BLaER1 treated with 17β-estradiol and CSF1 and Interleukin-3, amounts not matched to agents 10 nM and 100 nM (cell line): ENCODE results near the gene ADGRL3.
"Not testable (repeated sequence)": the region's sequence is repeated elsewhere in the genome, so short reads cannot be mapped to it uniquely, and the experiment has no call there.

Experiments used
- H3K27ac ChIP-seq, 11 experiments: shearing (Covaris generic); formaldehyde crosslinking; 2 replicates each; pipeline ENCODE4 v1.8.1; 2022
- H3K27me3 ChIP-seq, 11 experiments: shearing (Covaris generic); formaldehyde crosslinking; 2 replicates each; pipeline ENCODE4 v1.8.1; 2022
- H3K36me3 ChIP-seq, 11 experiments: shearing (Covaris generic); formaldehyde crosslinking; 2 replicates each; pipeline ENCODE4 v1.8.1; 2022
- H3K4me1 ChIP-seq, 10 experiments: shearing (Covaris generic); formaldehyde crosslinking; 2 replicates each; pipeline ENCODE4 v1.8.1; 2022
- H3K4me2 ChIP-seq, 11 experiments: shearing (Covaris generic); formaldehyde crosslinking; 2 replicates each; pipeline ENCODE4 v1.8.1; 2022
- H3K4me3 ChIP-seq, 10 experiments: shearing (Covaris generic); formaldehyde crosslinking; 2 replicates each; pipeline ENCODE4 v1.8.1; 2022
- H3K9ac ChIP-seq, 11 experiments: shearing (Covaris generic); formaldehyde crosslinking; 2 replicates each; pipeline ENCODE4 v1.8.1; 2022
- H3K9me3 ChIP-seq, 11 experiments: shearing (Covaris generic); formaldehyde crosslinking; replicated peaks in 1 of 11; 2 replicates each; pipeline ENCODE4 v1.8.1; 2022
- H4K20me1 ChIP-seq, 11 experiments: shearing (Covaris generic); formaldehyde crosslinking; 2 replicates each; pipeline ENCODE4 v1.8.1; 2022
- Cebpa-rat ChIP-seq, 11 experiments: shearing (Covaris generic); IDR thresholded peaks; 2 replicates each; pipeline ENCODE4 v1.8.1; 2022

Gene ADGRL3

GRCh38 chr4:61817071-61817470, 616.9 kb downstream of the ADGRL3 start:
- no peak for TF ChIP-seq Cebpa-rat (IDR thresholded peaks at IDR 0.05)
- H3K9ac ChIP-seq = no peak overlapping the region
- no peaks in the 10 kb centered on the region for H3K36me3 ChIP-seq
- no peak overlapping the region for H3K27ac ChIP-seq
- no peak overlapping the region for H3K4me2 ChIP-seq
- no peaks in the 10 kb centered on the region for H3K4me1 ChIP-seq
- H3K4me3 ChIP-seq = no peak overlapping the region
- no peaks in the 10 kb centered on the region for H4K20me1 ChIP-seq
- peaks cover 14 to 24% (median 21%) of the 10 kb centered on the region in 11 experiments for H3K9me3 ChIP-seq
- no peaks in the 10 kb centered on the region for H3K27me3 ChIP-seq

DNA sequence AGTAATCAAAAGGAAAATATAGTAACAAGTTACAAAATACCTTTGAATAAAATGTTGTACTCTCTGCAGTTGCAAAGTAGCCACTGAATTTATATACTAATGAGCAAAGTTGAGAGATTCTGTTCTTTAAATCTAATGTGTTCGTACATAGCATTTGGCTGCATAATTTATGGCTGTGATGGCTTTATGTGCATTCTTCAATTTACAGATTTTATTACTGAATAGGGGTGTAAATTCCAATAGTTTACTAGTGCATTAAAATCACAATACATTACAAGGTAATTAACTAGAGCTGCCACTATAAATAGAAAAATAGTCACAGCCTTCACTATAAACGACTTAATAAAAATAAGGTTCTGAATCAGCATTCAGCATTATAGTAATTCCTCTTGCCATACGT, 620.0 kb downstream of the ADGRL3 start:
- TF ChIP-seq Cebpa-rat (IDR thresholded peaks at IDR 0.05) = no peak
- Histone ChIP-seq H3K4me3 (no peak overlapping the region), H3K4me1 (no peaks in the 10 kb centered on the region), H3K36me3 (no peaks in the 10 kb centered on the region), H3K27me3 (no peaks in the 10 kb centered on the region), H3K4me2 (no peak overlapping the region), H3K27ac (no peak overlapping the region), H3K9ac (no peak overlapping the region), H3K9me3 (peaks cover 14 to 24% (median 21%) of the 10 kb centered on the region in 11 experiments), H4K20me1 (no peaks in the 10 kb centered on the region)

DNA sequence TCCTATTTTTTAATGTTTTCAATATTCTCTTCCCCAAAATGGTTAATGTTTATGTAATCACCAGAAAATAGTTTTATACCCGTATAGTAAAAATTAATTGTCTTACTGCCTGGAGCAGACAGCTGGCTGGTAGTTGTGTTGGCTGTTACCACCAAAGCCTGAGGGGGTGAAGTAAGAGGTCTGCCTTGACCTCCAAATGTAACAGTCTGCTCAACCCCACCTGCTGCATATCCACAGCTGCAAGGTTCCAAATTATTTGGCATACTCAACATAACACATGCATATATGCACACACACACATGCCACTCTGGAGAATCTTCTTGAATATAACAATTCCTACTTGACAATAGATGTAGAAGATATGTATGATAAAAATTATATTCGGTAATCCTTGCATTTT, 624.3 kb downstream of the ADGRL3 start:
- no peaks in the 10 kb centered on the region for H4K20me1 ChIP-seq
- no peaks in the 10 kb centered on the region for H3K4me1 ChIP-seq
- no peak for TF ChIP-seq Cebpa-rat (IDR thresholded peaks at IDR 0.05)
- no peaks in the 10 kb centered on the region for H3K36me3 ChIP-seq
- no peak overlapping the region for H3K4me2 ChIP-seq
- H3K27ac ChIP-seq = no peak overlapping the region
- no peaks in the 10 kb centered on the region for H3K9me3 ChIP-seq
- H3K9ac ChIP-seq = no peak overlapping the region
- H3K27me3 ChIP-seq = no peaks in the 10 kb centered on the region
- H3K4me3 ChIP-seq = no peak overlapping the region

DNA sequence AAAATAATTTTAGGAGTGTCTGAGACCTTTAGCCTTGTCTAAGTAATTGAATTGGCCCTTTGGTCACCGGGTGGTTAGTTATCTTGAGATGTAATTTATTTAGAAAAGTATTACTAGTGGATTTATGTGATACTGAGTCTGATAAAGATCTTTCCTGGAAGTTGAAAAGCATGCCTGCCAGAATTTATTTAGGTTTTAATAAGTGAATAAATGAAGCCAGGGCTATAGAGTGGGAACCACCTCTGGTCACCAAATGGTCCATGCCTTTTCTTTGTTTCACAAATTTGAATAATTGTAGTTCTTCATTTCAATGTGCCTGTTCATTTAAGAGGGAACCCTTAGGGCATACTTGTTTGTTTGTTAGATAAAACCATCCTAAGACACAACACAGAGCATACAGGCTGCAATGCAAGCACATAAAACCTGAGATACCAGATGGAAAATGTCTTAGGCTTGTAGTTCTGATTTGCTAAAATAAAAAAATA, 627.8 kb downstream of the ADGRL3 start:
- H3K9me3 ChIP-seq = no peaks in the 10 kb centered on the region
- H4K20me1 ChIP-seq = no peaks in the 10 kb centered on the region
- H3K9ac ChIP-seq = no peak overlapping the region
- H3K27me3 ChIP-seq = no peaks in the 10 kb centered on the region
- TF ChIP-seq Cebpa-rat (IDR thresholded peaks at IDR 0.05) = no peak
- H3K36me3 ChIP-seq = no peaks in the 10 kb centered on the region
- H3K4me3 ChIP-seq = no peak overlapping the region
- no peaks in the 10 kb centered on the region for H3K4me1 ChIP-seq
- no peak overlapping the region for H3K27ac ChIP-seq
- no peak overlapping the region for H3K4me2 ChIP-seq

- Histone ChIP-seq H3K27me3 (no peaks in the 10 kb centered on the region), H3K4me1 (no peaks in the 10 kb centered on the region), H4K20me1 (no peaks in the 10 kb centered on the region), H3K36me3 (no peaks in the 10 kb centered on the region), H3K27ac (no peak overlapping the region), H3K9me3 (no peaks in the 10 kb centered on the region), H3K4me3 (no peak overlapping the region), H3K4me2 (no peak overlapping the region), H3K9ac (no peak overlapping the region)
- no peak for TF ChIP-seq Cebpa-rat (IDR thresholded peaks at IDR 0.05)
Observed at GRCh38 chr4:61828960-61829359, 628.8 kb downstream of the ADGRL3 start.

DNA sequence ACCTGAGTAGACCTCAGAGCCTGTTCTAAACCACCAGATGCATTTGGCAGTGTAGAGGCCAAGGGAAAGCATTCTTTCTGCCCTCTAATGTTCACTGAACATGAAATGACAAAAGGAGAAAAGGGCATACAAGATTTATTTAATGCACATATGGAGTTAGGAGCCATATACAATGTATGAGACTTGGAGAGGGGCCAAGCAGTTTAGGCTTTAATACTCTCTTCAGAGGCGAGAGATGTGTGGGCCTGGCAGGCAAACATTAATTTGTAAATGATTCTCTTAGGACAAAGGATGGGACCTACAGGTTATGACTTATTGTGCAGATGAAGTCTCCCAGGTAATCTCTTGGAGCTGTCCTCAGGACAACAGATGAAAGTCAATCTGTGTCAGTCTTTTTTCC, 631.9 kb downstream of the ADGRL3 start:
- no peaks in the 10 kb centered on the region for H3K9me3 ChIP-seq
- H3K9ac ChIP-seq = no peak overlapping the region
- H3K4me2 ChIP-seq = no peak overlapping the region
- no peaks in the 10 kb centered on the region for H3K36me3 ChIP-seq
- H3K27me3 ChIP-seq = no peaks in the 10 kb centered on the region
- H4K20me1 ChIP-seq = no peaks in the 10 kb centered on the region
- no peak overlapping the region for H3K27ac ChIP-seq
- no peak overlapping the region for H3K4me3 ChIP-seq
- no peak for TF ChIP-seq Cebpa-rat (IDR thresholded peaks at IDR 0.05)
- H3K4me1 ChIP-seq = no peaks in the 10 kb centered on the region

GRCh38 chr4:61837395-61837794, 637.3 kb downstream of the ADGRL3 start:
- no peak overlapping the region for H3K27ac ChIP-seq
- no peaks in the 10 kb centered on the region; a peak in 1 of 22 replicates for H4K20me1 ChIP-seq

GRCh38 chr4:61838072-61838471, 637.9 kb downstream of the ADGRL3 start:
- Histone ChIP-seq H3K27ac (no peak overlapping the region), H3K4me3 (no peak overlapping the region), H3K4me2 (no peak overlapping the region), H4K20me1 (no peaks in the 10 kb centered on the region; a peak in 1 of 22 replicates), H3K27me3 (no peaks in the 10 kb centered on the region), H3K36me3 (no peaks in the 10 kb centered on the region), H3K9me3 (no peaks in the 10 kb centered on the region), H3K9ac (no peak overlapping the region), H3K4me1 (no peaks in the 10 kb centered on the region)
- TF ChIP-seq Cebpa-rat (IDR thresholded peaks at IDR 0.05) = no peak

More at GRCh38 chr4:61837395-61837794, 637.3 kb downstream of the ADGRL3 start:
- Histone ChIP-seq H3K4me1 (no peaks in the 10 kb centered on the region), H3K4me3 (no peak overlapping the region), H3K4me2 (no peak overlapping the region), H3K9me3 (no peaks in the 10 kb centered on the region), H3K36me3 (no peaks in the 10 kb centered on the region), H3K27me3 (no peaks in the 10 kb centered on the region), H3K9ac (no peak overlapping the region)
- no peak for TF ChIP-seq Cebpa-rat (IDR thresholded peaks at IDR 0.05)

DNA sequence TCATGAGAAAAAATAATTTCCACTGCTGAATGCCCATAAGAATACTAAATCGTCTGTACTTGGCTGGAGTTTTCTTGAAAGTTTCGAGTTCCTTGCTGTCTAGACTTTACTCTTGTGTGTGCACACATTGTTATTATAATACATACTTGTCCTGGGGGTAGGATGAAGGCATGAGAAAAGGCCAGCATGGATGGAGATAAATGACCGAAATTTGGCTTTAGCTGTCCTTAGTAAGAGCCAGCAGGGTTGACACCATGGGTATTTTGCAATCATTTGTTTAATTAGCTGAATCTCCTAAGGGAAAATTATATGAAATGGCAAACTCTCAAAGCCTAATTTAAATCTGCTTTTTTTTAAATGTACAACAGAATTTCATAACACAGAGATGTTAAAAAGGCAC, 641.6 kb downstream of the ADGRL3 start:
- TF ChIP-seq Cebpa-rat (IDR thresholded peaks at IDR 0.05) = no peak
- H3K27me3 ChIP-seq = no peaks in the 10 kb centered on the region
- no peak overlapping the region for H3K9ac ChIP-seq
- H4K20me1 ChIP-seq = no peaks in the 10 kb centered on the region; a peak in 1 of 22 replicates
- H3K9me3 ChIP-seq = no peaks in the 10 kb centered on the region
- H3K4me2 ChIP-seq = no peak overlapping the region
- no peak overlapping the region for H3K27ac ChIP-seq
- no peaks in the 10 kb centered on the region for H3K4me1 ChIP-seq
- no peak overlapping the region for H3K4me3 ChIP-seq
- no peaks in the 10 kb centered on the region for H3K36me3 ChIP-seq

- no peaks in the 10 kb centered on the region for H4K20me1 ChIP-seq
- H3K4me3 ChIP-seq = no peak overlapping the region
- H3K9ac ChIP-seq = no peak overlapping the region
- no peaks in the 10 kb centered on the region for H3K9me3 ChIP-seq
- H3K4me2 ChIP-seq = no peak overlapping the region
- no peak for TF ChIP-seq Cebpa-rat (IDR thresholded peaks at IDR 0.05)
- no peaks in the 10 kb centered on the region for H3K27me3 ChIP-seq
- no peak overlapping the region for H3K27ac ChIP-seq
- no peaks in the 10 kb centered on the region for H3K36me3 ChIP-seq
- H3K4me1 ChIP-seq = no peaks in the 10 kb centered on the region
Observed at GRCh38 chr4:61851126-61851525, 651.0 kb downstream of the ADGRL3 start.

GRCh38 chr4:61852105-61852504, 652.0 kb downstream of the ADGRL3 start:
- not testable (repeated sequence) for H3K4me2 ChIP-seq, H3K4me1 ChIP-seq, H3K9ac ChIP-seq, H4K20me1 ChIP-seq, H3K27me3 ChIP-seq, H3K27ac ChIP-seq, H3K36me3 ChIP-seq, H3K9me3 ChIP-seq, H3K4me3 ChIP-seq
